GM12878 (cell line): ENCODE data around the gene FSTL4.
"Not testable (repeated sequence)": the region's sequence is repeated elsewhere in the genome, so short reads cannot be mapped to it uniquely, and the experiment has no call there.

ENCODE experiments used
- BACH1 ChIP-seq: fragments of 450-650 bp; IDR thresholded peaks from 2 replicates; pipeline ENCODE4 v1.6.1; 2017; ENCODE audit warnings: mild to moderate bottlenecking, borderline replicate concordance
- EP300 ChIP-seq, 2 experiments: fragments of 150-350 bp in 1 of 2; IDR thresholded peaks; 2 replicates each; pipeline ENCODE4 v1.6.1; 2011 to 2012; ENCODE audit warnings: low read depth in 2 of 2, low read length in 2 of 2, borderline replicate concordance in 1 of 2, improper control_type of control experiment in 1 of 2, inconsistent platforms in 1 of 2; ENCODE audit not compliant: control insufficient read depth in 1 of 2
- FOXM1 ChIP-seq: IDR thresholded peaks from 2 replicates; pipeline ENCODE4 v1.6.1; 2012; ENCODE audit warnings: low read depth, mild to moderate bottlenecking, inconsistent platforms, low read length, moderate library complexity
- NFIC ChIP-seq: IDR thresholded peaks from 2 replicates; pipeline ENCODE4 v1.6.1; 2012; ENCODE audit warnings: low read depth, mild to moderate bottlenecking, inconsistent platforms, low read length, moderate library complexity
- NFYB ChIP-seq: IDR thresholded peaks from 2 replicates; pipeline ENCODE4 v1.6.1; 2011; ENCODE audit warnings: low read depth, mild to moderate bottlenecking, low read length, improper control_type of control experiment, moderate library complexity; ENCODE audit not compliant: insufficient read depth
- POLR2A ChIP-seq: IDR thresholded peaks from 2 replicates; pipeline ENCODE4 v1.6.1; 2011; ENCODE audit warnings: low read depth, mild to moderate bottlenecking, low read length
- SIN3A ChIP-seq: IDR thresholded peaks from 2 replicates; pipeline ENCODE4 v1.6.1; 2012; ENCODE audit warnings: low read depth, low read length, improper control_type of control experiment
- ZBTB33 ChIP-seq: fragments of 450-650 bp; IDR thresholded peaks from 2 replicates; pipeline ENCODE4 v1.6.1; 2017; ENCODE audit warnings: mild to moderate bottlenecking
- TF ChIP-seq, protein P1 (sequence below), 3 experiments: IDR thresholded peaks in 2 of 3; conservative IDR thresholded peaks in 1 of 3; 2 replicates each; pipeline ENCODE4 v1.5.1; 2011; ENCODE audit warnings: low read depth in 3 of 3, low read length in 3 of 3, mild to moderate bottlenecking in 3 of 3, control low read depth in 2 of 3, moderate library complexity in 2 of 3, inconsistent platforms in 1 of 3, mixed read lengths in 1 of 3; ENCODE audit not compliant: control insufficient read depth in 2 of 3, insufficient read depth in 1 of 3; ENCODE audit errors: extremely low read depth in 1 of 3
- TF ChIP-seq, protein P2 (sequence below): IDR thresholded peaks from 2 replicates; pipeline ENCODE4 v1.6.1; 2012; ENCODE audit warnings: low read depth, low read length, improper control_type of control experiment

- TF ChIP-seq SIN3A; NFYB; POLR2A; ZBTB33; EP300 (IDR thresholded peaks at IDR 0.05; ENCODE audit: borderline replicate concordance in 1 of 2, control insufficient read depth in 1 of 2, low read depth in 2 of 2, low read length in 2 of 2); FOXM1; NFIC; BACH1: not testable (repeated sequence)
- TF ChIP-seq, protein P1, sequence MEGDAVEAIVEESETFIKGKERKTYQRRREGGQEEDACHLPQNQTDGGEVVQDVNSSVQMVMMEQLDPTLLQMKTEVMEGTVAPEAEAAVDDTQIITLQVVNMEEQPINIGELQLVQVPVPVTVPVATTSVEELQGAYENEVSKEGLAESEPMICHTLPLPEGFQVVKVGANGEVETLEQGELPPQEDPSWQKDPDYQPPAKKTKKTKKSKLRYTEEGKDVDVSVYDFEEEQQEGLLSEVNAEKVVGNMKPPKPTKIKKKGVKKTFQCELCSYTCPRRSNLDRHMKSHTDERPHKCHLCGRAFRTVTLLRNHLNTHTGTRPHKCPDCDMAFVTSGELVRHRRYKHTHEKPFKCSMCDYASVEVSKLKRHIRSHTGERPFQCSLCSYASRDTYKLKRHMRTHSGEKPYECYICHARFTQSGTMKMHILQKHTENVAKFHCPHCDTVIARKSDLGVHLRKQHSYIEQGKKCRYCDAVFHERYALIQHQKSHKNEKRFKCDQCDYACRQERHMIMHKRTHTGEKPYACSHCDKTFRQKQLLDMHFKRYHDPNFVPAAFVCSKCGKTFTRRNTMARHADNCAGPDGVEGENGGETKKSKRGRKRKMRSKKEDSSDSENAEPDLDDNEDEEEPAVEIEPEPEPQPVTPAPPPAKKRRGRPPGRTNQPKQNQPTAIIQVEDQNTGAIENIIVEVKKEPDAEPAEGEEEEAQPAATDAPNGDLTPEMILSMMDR (IDR thresholded peaks at IDR 0.05 in 2 of 3, conservative IDR thresholded peaks at IDR 0.05 in 1 of 3; ENCODE audit: control insufficient read depth in 2 of 3, extremely low read depth in 1 of 3, insufficient read depth in 1 of 3, low read depth in 3 of 3, low read length in 3 of 3) = not testable (repeated sequence)
- TF ChIP-seq, protein P2, sequence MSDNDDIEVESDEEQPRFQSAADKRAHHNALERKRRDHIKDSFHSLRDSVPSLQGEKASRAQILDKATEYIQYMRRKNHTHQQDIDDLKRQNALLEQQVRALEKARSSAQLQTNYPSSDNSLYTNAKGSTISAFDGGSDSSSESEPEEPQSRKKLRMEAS = not testable (repeated sequence)
Observed at GRCh38 chr5:133394477-133394817, 217.9 kb downstream of the FSTL4 start.
